ENCODE measurements around the gene STX19.
"Not testable (repeated sequence)": the region's sequence is repeated elsewhere in the genome, so short reads cannot be mapped to it uniquely, and the experiment has no call there.

Gene STX19

GRCh38 chr3:94061297-94061696 is 32.9 kb upstream of the STX19 start:
- TF ChIP-seq CTCF (conservative IDR thresholded peaks at IDR 0.05; ENCODE audit: low read depth, low read length), result no peak
- no peak for DNase-seq (ENCODE audit: low read depth)

GRCh38 chr3:94050546-94050945 is 22.1 kb upstream of the STX19 start:
- H3K4me3 ChIP-seq (ENCODE audit: low read depth, low read length), result no peak overlapping the region
- TF ChIP-seq CTCF (conservative IDR thresholded peaks at IDR 0.05; ENCODE audit: low read depth, low read length), result no peak
- DNase-seq (ENCODE audit: low read depth), result no peak

More at GRCh38 chr3:94061297-94061696, 32.9 kb upstream of the STX19 start:
- H3K4me3 ChIP-seq (ENCODE audit: low read depth, low read length), result no peak overlapping the region

GRCh38 chr3:94049267-94049666 is 20.9 kb upstream of the STX19 start:
- TF ChIP-seq CTCF (conservative IDR thresholded peaks at IDR 0.05; ENCODE audit: low read depth, low read length), result no peak
- DNase-seq (ENCODE audit: low read depth), result no peak
- H3K4me3 ChIP-seq (ENCODE audit: low read depth, low read length), result no peak overlapping the region

- no peak for TF ChIP-seq CTCF (conservative IDR thresholded peaks at IDR 0.05; ENCODE audit: low read depth, low read length)
- H3K4me3 ChIP-seq (ENCODE audit: low read depth, low read length), result no peak overlapping the region
- no peak for DNase-seq (ENCODE audit: low read depth)
These were observed 18.1 kb upstream of the STX19 start for GRCh38 chr3:94046533-94046932.

GRCh38 chr3:94044100-94044936 is 15.9 kb upstream of the STX19 start:
- H3K4me3 ChIP-seq (ENCODE audit: low read depth, low read length); DNase-seq (ENCODE audit: low read depth): not testable (repeated sequence)

- no peak overlapping the region for H3K4me3 ChIP-seq (ENCODE audit: low read depth, low read length)
- no peak for DNase-seq (ENCODE audit: low read depth)
- TF ChIP-seq CTCF (conservative IDR thresholded peaks at IDR 0.05; ENCODE audit: low read depth, low read length), result no peak
These were observed 14.9 kb upstream of the STX19 start for GRCh38 chr3:94043285-94043684.

- TF ChIP-seq CTCF (conservative IDR thresholded peaks at IDR 0.05; ENCODE audit: low read depth, low read length), result peak; percentile 64
- no peak overlapping the region for H3K4me3 ChIP-seq (ENCODE audit: low read depth, low read length)
- peak; percentile 70 for DNase-seq (ENCODE audit: low read depth)
These were observed 8.6 kb upstream of the STX19 start for GRCh38 chr3:94036909-94037507.

Data from choroid plexus epithelial cell (primary cell).